OCI-LY7 (cell line): ENCODE measurements around the gene HS3ST3B1.

ENCODE experiments used
- EZH2phosphoT487 ChIP-seq: fragments of 200-600 bp; sonication (generic); IDR thresholded peaks from 2 replicates; pipeline ENCODE4 v1.6.1; 2018; ENCODE audit warnings: low read depth, borderline replicate concordance, mild to moderate bottlenecking, mixed run types, antibody characterized with exemption, low read length, moderate library complexity, mixed read lengths
- TF ChIP-seq, protein P1 (sequence below): fragments of 200-600 bp; sonication (generic); conservative IDR thresholded peaks from 2 replicates; pipeline ENCODE4 v1.5.1; 2014; ENCODE audit warnings: mild to moderate bottlenecking, antibody characterized with exemption, low read length, moderate library complexity, mixed read lengths

DNA sequence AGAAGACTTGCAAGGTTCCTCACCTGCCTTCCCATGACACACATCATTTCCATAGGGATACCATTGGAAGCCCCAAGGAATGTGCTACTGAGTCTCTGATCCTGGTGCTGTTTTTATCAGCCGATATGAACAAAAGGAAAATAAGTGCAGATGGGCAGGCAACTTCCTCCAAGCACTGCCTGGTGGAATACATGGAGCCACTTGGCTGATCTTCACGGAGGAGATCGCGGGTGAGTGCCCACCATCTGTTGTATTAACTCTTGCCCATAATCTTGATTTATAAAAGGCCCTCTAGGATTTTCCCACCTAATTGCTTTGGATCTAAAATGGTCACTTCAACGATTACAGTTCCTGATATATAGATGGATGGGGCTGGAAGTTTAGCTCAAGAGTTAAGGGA, 39.5 kb upstream of the HS3ST3B1 start:
- TF ChIP-seq, protein P1, sequence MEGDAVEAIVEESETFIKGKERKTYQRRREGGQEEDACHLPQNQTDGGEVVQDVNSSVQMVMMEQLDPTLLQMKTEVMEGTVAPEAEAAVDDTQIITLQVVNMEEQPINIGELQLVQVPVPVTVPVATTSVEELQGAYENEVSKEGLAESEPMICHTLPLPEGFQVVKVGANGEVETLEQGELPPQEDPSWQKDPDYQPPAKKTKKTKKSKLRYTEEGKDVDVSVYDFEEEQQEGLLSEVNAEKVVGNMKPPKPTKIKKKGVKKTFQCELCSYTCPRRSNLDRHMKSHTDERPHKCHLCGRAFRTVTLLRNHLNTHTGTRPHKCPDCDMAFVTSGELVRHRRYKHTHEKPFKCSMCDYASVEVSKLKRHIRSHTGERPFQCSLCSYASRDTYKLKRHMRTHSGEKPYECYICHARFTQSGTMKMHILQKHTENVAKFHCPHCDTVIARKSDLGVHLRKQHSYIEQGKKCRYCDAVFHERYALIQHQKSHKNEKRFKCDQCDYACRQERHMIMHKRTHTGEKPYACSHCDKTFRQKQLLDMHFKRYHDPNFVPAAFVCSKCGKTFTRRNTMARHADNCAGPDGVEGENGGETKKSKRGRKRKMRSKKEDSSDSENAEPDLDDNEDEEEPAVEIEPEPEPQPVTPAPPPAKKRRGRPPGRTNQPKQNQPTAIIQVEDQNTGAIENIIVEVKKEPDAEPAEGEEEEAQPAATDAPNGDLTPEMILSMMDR = no peak
- no peak for TF ChIP-seq EZH2phosphoT487
